Fibroblast of pulmonary artery (primary cell): Measurements from ENCODE around the gene SYNCRIP.

ENCODE experiments used
- DNase-seq: peaks from one replicate; pipeline ENCODE4 v3.0.0-alpha.2; 2010; ENCODE audit warnings: low read depth
- H3K4me3 ChIP-seq: replicated peaks from 2 replicates; pipeline ENCODE4 v1.5.1; 2011; ENCODE audit warnings: low read depth, mild to moderate bottlenecking, control low read depth, low read length, moderate library complexity
- TF ChIP-seq, protein P1 (sequence below): IDR thresholded peaks from 2 replicates; pipeline ENCODE4 v1.5.1; 2011; ENCODE audit warnings: mild to moderate bottlenecking, control low read depth, low read length, inconsistent platforms; ENCODE audit errors: missing control alignments

Gene SYNCRIP

GRCh38 chr6:85669735-85670194, 27.1 kb upstream of the SYNCRIP start:
- DNase-seq: no peak
- TF ChIP-seq, protein P1, sequence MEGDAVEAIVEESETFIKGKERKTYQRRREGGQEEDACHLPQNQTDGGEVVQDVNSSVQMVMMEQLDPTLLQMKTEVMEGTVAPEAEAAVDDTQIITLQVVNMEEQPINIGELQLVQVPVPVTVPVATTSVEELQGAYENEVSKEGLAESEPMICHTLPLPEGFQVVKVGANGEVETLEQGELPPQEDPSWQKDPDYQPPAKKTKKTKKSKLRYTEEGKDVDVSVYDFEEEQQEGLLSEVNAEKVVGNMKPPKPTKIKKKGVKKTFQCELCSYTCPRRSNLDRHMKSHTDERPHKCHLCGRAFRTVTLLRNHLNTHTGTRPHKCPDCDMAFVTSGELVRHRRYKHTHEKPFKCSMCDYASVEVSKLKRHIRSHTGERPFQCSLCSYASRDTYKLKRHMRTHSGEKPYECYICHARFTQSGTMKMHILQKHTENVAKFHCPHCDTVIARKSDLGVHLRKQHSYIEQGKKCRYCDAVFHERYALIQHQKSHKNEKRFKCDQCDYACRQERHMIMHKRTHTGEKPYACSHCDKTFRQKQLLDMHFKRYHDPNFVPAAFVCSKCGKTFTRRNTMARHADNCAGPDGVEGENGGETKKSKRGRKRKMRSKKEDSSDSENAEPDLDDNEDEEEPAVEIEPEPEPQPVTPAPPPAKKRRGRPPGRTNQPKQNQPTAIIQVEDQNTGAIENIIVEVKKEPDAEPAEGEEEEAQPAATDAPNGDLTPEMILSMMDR: no peak
- H3K4me3 ChIP-seq: no peak overlapping the region

DNA sequence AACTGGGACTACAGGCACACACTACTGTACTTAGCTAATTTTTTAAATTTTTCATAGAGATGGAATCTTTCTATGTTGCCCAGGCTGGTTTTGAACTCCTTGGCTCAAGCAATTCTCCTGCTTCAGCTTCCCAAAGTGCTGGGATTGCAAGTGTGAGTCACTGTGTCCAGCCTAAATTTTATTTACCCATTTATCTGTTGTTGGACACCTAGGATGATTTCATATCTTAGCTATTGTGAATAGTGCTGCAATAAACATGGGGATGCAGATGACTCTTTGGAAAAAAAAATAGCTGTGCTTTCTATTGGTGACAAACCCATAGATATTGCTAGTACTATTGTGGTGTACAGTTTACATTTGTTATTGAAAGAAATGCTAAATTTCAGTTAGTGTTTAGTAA, 19.6 kb upstream of the SYNCRIP start:
- no peak for DNase-seq
- TF ChIP-seq, protein P1: no peak

GRCh38 chr6:85660181-85660611, 17.5 kb upstream of the SYNCRIP start:
- DNase-seq: peak; percentile 86
- TF ChIP-seq, protein P1: no peak
- H3K4me3 ChIP-seq: no peak overlapping the region

More for the DNA sequence above, 19.6 kb upstream of the SYNCRIP start:
- no peak overlapping the region for H3K4me3 ChIP-seq

- no peak overlapping the region for H3K4me3 ChIP-seq
- TF ChIP-seq, protein P1: no peak
- no peak for DNase-seq
Observed at GRCh38 chr6:85650606-85651005, 7.9 kb upstream of the SYNCRIP start.

GRCh38 chr6:85644279-85644762, 1.6 kb upstream of the SYNCRIP start:
- DNase-seq: no peak
- TF ChIP-seq, protein P1: no peak
- peak overlapping the region; percentile 70 for H3K4me3 ChIP-seq

DNA sequence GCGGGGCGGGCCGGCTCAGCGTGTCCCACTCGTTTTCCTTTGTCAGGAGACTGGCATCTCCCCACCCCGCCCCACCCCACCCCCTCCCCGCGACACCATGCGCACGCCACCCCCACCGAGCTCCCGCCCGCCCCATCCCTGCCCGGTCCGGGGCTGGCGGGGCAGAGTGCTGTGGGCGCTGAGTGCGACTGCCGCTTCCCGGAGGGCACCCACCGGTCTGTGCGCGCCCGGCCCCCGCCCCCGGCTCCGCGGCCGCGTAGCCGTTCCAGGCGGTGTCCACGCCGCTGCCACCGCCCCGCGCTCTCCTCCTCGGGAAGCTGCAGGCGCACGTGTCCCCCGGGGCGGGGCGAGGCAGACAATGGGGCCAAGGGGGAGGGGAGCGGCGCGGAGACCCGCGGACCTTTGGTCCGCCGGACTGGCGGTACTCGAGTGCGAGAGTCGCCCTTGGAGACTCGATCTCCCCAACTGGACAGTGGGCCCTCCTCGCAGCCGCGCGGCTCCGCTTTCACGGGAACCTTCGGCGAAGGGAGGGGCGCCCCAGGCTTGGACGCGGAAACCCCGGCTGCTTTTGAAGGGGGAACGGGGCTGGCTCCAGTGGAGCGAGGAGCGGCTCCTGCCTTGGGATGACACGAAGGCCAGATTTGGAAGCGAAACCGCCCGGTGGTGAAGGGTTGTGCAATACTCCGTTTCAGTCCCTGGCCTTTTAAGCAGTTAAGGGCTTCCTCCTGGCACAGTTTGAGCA, 1.0 kb upstream of the SYNCRIP start:
- TF ChIP-seq, protein P1: no peak
- DNase-seq: peak; percentile 98
- peak overlapping the region; percentile 70 for H3K4me3 ChIP-seq
